HG02884 (cell line): ENCODE results near the gene C2CD2L.
"Not testable (repeated sequence)": the region's sequence is repeated elsewhere in the genome, so short reads cannot be mapped to it uniquely, and the experiment has no call there.

Source experiments
- ATAC-seq: cut with Tn5 transposase; IDR thresholded peaks from one replicate; pipeline ENCODE4 v1.9.1; 2021; ENCODE audit warnings: mild to moderate bottlenecking, moderate library complexity; ENCODE audit not compliant: unreplicated experiment

The C2CD2L gene

DNA sequence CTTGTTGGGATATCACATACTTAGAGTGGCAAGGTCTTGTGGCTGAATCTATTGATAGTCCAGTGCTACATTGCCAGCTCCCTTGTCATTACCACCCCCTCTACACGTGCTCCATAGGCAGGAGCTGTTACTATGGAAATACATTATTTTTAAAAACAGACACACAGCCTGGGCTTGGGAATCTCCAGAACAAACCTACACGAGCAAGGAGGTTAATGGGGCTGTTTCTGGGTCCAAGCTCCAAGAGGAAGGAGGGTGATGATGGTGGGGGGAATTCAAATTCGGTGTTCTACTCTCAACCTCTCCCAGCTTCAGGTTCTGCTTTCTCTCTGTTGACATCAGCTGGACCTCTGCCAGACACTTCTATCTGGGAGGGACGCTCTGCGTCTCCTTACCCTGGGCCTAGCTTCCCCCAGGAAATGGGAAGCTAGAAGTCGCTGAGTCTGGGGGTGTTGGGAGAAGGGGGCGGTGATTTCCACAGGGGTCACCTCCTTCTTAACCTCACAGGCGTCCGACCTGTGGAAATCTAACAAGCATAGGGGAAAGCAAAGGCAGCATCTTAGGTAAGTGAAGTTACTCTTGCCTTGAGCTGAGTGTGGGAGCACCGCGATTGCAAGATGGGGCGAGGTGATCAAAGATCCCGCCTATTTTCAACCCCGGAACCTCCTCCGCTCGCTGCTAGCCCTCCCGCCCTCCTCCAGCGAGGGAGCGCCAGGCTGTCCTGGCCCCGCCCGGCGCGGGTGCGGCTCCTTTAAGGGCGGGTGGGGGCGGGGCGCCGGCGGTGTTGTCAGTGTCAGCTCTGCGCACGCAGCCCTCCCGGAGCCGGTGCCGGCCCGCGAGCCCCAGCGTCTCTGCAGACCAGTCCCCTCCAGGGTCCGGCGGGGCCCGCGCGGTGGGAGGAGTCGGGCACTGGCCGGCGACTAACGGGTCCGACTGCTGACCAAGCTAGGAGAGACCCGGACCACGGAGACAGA, at the start of gene C2CD2L:
C2CD2L (plus strand) TSS at position 781 of the 974 bp plus-strand sequence. CDS start 398 bp downstream, outside the sequence.
- ATAC-seq, result peak; percentile 64

DNA sequence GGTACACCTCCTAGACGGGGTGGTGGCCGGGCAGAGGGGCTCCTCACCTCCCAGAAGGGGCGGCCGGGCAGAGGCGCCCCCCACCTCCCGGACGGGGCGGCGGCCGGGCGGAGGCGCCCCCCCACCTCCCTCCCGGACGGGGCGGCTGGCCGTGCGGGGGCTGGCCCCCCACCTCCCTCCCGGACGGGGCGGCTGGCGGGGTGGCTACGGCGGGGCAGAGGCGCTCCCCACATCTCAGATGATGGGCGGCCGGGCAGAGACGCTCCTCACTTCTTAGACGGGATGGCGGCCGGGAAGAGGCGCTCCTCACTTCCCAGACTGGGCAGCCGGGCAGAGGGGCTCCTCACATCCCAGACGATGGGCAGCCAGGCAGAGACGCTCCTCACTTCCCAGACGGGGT, 48.0 kb upstream of the C2CD2L start:
- ATAC-seq, result not testable (repeated sequence)

DNA sequence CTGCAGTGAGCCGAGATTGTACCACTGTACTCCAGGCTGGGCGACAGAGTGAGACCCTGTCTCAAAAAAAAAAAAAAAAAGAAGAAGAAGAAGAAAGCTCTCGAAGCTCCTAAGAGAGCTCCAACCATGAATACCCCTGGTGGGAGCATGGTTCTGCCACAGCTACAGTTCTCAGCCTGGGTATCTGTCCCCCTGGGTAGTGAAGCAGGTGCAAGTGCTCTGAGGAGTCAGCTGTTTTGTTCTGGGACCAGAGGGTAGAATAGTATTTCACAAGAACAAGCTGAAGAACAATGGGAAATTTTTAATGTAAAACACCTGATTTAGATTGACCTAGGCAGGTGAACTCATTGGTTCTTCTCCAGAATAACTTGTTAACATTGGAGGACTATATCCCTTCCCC, 45.9 kb upstream of the C2CD2L start:
- ATAC-seq, result no peak

DNA sequence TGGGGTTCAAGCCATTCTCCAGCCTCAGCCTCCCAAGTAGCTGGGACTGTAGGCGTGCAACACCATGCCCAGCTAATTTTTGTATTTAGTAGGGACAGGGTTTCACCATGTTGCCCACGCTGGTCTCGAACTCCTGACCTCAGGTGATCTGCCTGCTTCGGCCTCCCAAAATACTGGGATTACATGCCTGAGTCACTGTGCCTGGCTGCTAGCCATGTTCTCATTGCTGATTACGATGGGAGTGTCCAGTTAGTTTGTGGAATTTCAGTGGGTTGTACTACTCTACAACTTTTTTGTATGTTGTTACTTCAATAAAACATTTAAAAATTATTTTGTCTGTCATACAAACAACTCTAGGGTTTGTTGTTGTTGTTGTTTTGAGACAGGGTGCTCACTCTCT, 44.4 kb upstream of the C2CD2L start:
- no peak for ATAC-seq

DNA sequence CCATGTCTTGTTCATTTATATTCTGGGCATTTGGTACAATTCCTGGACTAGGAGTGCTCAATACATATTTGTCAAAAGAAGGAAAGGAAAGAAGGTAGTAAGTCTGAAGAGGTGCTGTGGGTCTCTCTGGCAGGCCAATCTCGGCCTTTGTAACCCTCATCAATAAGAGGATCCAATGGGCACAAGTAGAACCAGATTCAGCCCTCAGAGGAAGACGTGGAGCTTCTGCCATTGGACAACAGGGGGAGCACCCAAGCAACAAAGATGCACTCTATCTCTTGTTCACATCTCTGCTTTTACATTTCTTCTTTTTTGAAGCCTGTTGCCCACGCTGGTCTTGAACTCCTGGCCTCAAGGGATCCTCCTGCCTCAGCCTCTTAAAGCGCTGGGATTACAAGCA, 41.8 kb upstream of the C2CD2L start:
- no peak for ATAC-seq

DNA sequence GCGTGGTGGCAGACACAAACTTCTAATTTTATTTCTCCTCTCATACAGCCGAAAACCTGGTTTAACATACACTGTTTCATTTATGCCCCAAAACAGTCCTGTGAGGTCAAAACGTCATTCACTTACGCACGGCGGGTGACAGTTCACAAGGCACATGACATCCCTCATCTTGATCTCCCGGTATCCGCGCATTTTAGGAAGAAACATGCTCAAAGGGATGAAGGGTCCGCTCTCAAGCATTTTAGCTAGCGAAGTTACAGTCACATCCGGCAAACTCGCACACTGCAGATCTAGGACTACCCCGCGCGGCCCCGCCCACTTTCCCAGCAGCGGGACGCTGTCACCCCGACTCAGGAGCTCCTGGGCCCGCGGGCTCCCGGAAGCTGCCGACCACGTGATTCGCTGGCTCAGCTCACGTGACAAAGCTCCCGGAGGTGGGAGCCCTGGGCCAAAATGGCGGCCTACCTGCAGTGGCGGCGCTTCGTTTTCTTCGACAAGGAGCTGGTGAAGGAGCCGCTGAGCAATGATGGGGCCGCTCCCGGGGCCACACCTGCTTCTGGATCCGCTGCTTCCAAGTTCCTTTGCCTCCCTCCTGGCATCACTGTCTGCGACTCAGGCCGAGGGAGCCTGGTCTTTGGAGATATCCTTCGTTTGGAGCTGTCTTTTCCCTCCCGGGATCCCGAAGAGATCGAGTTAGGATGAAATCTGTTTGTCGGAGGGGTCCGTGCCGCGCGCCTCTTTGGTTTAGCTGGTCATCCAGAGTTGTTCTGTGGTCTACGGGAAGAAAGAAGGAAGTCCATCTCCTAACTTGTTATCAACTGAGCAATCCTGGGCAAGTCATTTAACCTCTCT, 39.5 kb upstream of the C2CD2L start, which contains the start of gene VPS11:
VPS11 (plus strand) TSS at position 448 of the 852 bp plus-strand sequence; CDS start at position 454, 6 bp downstream.
- ATAC-seq, result peak; percentile 91

DNA sequence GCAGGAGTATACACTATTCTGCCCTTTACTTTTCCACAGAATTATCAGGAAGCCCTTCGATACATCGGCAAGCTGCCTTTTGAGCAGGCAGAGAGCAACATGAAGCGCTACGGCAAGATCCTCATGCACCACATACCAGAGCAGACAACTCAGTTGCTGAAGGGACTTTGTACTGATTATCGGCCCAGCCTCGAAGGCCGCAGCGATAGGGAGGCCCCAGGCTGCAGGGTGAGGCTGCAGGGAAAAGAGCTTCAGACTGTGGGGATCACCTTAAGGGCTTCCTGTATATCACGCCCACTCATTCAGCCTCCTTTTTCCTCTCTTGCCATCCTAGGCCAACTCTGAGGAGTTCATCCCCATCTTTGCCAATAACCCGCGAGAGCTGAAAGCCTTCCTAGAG, 29.3 kb upstream of the C2CD2L start:
- no peak for ATAC-seq

DNA sequence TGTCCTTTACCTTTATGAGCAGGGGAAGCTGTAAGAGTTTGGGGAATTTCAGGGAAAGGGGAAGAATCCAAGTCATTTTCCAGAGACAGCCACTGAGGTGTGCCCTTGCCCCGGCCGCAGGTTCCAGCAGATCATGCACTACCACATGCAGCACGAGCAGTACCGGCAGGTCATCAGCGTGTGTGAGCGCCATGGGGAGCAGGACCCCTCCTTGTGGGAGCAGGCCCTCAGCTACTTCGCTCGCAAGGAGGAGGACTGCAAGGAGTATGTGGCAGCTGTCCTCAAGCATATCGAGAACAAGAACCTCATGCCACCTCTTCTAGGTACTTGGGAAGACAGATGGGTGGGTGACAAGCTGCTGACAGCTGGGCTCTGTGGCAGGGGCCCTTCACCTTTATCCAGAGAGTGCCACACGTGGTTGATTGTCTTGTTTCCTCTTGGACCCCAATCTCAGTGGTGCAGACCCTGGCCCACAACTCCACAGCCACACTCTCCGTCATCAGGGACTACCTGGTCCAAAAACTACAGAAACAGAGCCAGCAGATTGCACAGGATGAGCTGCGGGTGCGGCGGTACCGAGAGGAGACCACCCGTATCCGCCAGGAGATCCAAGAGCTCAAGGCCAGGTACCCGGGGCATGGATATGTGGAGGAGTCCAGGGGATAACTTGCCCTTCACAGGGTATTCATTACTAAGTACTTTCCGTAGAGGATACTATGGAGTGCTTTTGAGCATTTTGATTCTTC, 28.3 kb upstream of the C2CD2L start:
- ATAC-seq, result no peak

DNA sequence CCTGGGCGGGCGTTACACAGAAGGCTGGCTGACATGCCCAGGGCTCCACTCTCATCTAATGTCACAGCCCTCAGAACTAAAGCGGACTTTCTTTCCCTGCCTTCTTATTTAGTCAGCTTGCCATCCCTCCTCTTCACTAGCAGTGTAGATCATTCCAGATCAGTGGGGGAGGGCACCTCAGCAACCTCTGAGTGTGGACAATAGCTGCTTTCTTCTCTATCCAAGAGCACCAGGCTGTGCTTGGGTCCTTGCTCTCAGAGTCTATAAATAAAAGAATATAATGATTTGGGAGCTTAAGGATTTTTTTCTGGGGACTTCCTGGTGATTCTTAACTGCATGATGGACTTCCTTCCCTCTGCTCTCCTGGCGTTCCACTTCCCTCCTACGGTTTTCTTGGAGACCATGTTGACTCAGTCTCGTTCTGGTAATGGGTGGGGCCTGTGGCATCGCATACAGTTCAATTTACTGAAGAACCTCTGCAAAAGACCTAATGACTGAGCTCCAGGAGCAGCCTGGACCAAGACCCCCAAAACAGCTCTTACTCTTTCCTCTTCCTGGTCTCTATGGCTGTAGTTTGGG, 25.4 kb upstream of the C2CD2L start:
- no peak for ATAC-seq

DNA sequence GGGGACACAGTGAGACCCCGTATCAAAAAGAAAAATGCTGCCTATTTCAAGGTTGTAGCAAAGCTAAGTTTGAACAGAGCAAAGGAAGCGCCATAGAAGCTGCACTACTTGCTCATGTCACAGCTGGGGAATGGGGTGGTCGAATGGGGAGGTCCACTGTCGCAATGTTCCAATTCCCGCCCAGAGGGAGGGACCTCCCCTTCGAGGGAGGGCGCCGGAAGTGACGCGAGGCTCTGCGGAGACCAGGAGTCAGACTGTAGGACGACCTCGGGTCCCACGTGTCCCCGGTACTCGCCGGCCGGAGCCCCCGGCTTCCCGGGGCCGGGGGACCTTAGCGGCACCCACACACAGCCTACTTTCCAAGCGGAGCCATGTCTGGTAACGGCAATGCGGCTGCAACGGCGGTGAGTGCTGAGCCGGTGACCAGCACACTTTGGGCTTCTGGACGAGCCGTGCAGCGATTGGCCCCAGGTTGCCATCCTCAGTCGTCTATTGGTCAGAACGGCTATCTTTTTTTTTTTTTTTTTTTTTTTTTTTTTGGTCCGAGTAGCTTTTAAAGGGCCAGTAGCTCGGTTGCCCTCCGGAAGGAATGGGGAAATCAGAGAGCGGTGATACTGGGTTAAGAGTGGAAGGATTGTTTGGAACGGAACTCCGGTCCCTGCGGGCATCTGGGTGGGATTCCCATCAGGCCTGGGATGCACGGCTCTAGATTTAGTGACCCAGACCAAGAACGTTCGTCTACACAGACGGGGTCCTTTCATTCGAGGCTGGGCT, 22.3 kb upstream of the C2CD2L start, which contains the start of gene HMBS:
HMBS (plus strand) TSS at position 219 of the 774 bp plus-strand sequence; CDS start at position 372, 153 bp downstream.
- ATAC-seq, result peak; percentile 89

DNA sequence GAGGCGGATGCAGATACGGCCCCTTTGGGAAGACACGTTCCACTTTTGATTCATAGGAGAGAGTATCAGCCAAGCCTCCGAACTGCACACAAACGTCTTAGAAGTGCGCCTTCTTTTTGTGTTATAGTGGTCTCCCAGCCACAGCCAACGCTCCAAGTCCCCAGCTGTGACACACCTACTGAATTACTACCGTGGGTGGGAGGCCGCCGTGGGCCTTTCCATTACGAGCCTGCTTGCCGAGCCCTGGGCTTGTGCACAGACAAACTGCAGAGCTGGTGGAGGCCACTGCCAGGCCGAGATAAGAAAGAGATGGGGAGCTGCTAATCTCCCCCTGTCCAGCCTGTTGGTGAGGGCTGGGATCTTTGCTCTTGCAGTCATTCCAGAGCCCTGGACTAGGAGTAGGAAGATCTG, 21.7 kb upstream of the C2CD2L start:
- peak; percentile 11 for ATAC-seq

DNA sequence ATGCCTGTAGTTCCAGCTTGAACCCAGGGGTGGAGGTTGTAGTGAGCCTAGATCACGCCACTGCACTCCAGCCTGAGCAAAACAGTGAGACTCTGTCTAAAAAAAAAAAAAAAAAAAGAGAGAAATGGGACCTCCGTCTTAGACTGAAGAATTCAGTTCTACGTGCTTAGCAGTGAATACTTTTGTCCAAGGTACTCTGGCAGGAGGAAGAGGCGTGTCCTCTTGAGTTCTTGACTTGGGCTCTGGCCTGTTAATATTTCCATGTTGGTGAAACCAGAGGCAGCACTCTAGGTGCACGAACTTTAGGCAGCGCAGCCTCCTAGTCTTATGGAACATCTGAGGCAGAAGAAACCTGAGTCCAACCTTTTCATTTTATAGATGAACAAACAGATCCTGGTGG, 20.0 kb upstream of the C2CD2L start:
- no peak for ATAC-seq

DNA sequence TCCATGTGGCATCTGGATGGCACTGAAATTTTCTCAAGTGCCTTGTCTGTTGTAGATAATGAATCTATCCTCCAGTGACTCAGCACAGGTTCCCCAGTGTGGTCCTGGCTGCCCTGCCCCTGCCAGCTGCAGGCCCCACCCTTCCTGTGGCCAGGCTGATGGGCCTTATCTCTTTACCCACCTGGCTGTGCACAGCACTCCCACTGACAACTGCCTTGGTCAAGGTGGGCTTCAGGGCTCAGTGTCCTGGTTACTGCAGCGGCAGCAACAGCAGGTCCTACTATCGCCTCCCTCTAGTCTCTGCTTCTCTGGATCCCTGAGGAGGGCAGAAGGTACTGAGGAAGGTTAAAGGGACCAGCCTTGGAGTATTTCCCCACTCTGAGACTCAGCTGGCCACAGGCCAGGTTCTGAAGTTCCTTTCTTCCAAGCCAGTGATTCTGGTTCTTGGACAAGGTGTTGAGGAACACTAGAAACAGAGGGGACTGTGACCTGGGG, 19.4 kb upstream of the C2CD2L start:
- ATAC-seq, result no peak

DNA sequence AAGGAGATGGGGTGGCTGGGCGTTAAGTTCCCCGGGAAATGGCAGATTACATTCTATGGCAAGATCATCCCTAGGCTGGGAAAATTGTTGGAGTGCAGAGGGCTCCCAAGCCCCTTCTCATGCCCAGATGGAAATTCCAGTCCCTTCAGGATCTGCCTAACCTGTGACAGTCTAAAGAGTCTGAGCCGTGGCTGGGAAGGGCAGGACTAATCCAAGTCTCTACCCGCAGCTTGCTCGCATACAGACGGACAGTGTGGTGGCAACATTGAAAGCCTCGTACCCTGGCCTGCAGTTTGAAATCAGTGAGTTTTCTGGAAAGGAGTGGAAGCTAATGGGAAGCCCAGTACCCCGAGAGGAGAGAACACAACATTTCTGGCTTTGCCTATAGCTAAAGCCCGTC, 18.7 kb upstream of the C2CD2L start:
- ATAC-seq, result no peak

DNA sequence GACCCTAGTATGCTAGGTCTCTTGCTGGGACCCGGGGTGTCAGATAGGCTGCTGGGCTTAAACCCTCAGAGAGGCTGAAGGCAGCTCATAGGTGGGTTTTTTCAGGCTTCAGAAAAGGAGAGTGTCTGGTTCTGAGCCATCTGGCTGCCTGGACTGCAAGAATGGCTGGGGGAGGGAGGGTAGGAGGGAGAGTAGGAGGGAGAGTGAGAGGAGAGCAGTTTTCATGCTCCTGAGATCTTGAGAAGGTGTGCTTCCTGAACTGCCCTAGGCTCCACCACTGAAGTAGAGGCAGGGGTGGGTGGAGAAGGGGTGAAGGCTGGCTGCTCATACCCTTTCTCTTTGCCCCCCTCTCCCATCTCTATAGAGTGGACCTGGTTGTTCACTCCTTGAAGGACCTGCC, 17.8 kb upstream of the C2CD2L start:
- ATAC-seq, result no peak

DNA sequence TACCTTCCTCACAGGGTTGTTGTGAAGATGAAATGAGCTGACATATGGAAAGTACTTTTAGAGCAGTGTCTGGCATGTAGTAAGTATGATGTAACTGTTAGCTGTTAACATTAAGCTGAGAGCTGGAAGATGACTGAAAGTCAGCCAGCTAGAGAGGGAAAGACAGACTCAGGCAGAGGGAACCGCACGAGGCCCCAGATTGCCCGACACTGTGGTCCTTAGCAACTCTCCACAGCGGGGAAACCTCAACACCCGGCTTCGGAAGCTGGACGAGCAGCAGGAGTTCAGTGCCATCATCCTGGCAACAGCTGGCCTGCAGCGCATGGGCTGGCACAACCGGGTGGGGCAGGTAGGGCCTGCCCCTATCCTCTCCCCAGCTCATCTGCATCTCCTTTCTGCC, 16.0 kb upstream of the C2CD2L start:
- no peak for ATAC-seq

DNA sequence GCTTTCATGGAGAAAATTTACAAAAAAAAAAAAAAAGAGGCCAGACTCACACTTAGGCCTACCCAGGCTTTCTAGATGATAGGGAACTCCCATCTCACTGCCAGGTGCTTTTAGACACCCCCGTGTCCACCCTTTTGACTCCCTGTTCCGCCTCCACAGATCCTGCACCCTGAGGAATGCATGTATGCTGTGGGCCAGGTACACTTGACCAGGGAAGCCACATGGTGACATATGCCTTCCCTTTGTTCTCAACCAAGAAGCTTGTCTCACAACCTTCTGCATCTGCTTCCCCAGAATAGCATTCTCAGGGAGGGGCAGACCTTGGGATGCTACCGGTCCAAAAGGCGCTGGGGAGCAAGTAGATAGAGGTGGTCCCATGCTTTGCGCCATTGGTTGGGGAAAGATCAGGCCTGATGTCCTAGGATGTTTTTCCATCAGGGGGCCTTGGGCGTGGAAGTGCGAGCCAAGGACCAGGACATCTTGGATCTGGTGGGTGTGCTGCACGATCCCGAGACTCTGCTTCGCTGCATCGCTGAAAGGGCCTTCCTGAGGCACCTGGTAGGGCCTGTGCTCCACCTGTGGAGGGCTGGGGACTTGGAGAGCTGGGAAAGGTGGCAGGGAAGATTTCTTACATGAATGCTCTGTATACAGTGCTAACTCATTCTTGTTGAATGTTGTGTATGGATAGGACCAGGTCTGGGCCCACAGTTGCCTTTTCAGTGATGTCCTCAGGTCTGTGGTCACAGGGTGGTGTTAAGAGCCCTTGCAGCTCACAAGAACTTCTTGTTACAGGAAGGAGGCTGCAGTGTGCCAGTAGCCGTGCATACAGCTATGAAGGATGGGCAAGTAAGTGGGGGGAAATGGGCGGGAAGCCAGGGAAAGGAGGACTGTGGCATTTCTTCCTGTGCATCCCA, 14.9 kb upstream of the C2CD2L start:
- ATAC-seq, result no peak
